GM12874 (cell line): ENCODE data around the gene TRAF3IP3.

Source experiments
- TF ChIP-seq, protein P1 (sequence below): IDR thresholded peaks from 2 replicates; pipeline ENCODE4 v1.5.1; 2011; ENCODE audit warnings: low read depth, mild to moderate bottlenecking, control low read depth, low read length, moderate library complexity; ENCODE audit not compliant: insufficient read depth

The TRAF3IP3 gene

DNA sequence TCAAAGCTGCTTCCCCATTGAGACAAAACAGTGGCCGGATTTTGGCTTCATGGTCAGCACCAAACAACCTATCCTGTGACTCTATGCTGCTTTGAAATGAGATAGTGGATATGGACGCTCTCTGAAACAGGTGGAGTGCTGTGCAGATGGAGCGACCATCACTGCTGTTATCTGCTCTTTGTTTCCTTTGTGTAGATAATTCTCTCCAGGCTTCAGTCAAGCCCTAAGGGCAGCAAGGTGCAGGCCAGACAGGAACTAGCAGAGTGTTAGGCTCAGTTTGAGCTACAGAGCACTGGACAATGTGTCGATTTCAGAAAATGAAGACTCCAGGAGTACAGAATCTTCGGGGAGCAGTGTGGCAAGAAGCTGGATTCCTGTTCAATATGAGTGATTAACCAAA, 54.9 kb downstream of the TRAF3IP3 start:
- TF ChIP-seq, protein P1, sequence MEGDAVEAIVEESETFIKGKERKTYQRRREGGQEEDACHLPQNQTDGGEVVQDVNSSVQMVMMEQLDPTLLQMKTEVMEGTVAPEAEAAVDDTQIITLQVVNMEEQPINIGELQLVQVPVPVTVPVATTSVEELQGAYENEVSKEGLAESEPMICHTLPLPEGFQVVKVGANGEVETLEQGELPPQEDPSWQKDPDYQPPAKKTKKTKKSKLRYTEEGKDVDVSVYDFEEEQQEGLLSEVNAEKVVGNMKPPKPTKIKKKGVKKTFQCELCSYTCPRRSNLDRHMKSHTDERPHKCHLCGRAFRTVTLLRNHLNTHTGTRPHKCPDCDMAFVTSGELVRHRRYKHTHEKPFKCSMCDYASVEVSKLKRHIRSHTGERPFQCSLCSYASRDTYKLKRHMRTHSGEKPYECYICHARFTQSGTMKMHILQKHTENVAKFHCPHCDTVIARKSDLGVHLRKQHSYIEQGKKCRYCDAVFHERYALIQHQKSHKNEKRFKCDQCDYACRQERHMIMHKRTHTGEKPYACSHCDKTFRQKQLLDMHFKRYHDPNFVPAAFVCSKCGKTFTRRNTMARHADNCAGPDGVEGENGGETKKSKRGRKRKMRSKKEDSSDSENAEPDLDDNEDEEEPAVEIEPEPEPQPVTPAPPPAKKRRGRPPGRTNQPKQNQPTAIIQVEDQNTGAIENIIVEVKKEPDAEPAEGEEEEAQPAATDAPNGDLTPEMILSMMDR: no peak

DNA sequence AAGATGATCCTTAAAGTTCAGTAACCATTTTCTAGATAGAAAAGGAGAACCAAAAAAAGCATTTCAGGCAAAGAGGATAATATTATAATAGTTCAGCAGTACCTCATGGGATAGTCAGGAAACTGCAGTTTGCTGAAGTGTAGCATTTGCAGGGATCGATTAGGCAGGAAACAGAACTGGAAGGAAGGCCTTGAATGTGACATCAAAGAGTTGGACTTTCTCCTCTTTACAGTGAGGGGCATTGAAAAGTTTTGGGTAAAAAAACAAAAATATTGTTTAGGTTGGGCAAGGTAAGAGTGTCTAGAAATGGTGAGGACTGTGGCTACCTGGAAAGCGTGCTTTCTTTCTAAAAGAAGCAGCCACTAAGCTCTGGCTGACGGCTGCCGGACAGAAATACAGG, 58.0 kb downstream of the TRAF3IP3 start:
- TF ChIP-seq, protein P1: no peak

DNA sequence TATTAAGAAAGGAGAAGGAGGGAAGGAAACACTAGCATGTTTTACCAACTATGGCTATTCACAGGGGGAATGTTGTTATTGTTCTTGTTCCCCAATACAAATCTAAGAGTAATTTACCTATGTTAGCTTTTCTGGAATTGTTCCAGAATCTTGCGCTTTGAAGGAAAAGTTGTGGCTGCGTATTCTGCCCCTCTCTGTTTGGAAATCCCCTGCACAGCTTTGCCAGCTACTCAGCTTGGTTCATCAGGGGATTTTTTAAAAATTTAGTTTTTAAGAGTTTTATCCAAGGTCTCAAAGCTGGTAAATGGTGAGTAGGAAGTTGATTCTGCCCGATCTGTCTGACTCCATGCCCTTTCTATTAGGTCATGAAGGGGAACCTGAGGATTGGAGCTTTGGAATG, 59.6 kb downstream of the TRAF3IP3 start:
- TF ChIP-seq, protein P1: no peak

DNA sequence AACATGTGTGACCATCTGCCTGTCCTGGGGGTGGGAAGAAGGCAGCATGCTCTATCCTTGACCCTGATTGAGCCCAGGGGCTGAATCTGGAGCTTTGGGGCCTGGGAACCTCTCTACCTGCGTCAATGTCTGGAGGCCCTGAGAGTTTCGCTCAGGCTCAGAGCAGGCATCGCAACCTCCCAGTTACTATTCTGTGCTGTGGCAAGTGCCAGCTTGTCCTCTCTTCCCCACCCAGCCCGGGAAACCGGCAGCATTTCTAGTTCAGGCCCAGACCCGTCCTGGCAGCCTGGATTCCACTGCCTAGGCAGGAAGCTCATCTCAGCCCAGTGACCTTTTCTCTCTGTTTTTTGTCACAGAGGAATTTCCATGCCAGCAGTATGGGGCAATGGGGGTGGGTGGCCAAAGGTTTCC, 60.1 kb downstream of the TRAF3IP3 start:
- TF ChIP-seq, protein P1: no peak

DNA sequence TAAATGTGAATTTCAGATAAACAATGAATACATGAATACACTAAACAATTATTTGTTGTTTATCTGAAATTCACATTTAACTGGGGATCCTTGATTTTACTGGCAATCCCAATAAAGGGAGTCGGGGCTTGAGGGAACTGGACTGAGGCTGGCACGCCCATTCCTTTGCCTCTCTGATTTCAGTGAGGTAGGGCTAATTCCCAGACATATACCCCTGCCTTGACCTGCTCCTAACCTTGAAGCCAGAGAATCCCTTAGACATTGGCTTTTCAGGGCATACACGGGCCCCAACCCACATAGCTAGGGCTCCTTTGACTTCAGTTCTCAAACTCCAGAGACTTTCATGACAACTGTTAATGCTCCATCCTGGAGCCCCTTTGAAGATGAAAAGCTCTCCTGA, 61.1 kb downstream of the TRAF3IP3 start:
- TF ChIP-seq, protein P1: no peak

DNA sequence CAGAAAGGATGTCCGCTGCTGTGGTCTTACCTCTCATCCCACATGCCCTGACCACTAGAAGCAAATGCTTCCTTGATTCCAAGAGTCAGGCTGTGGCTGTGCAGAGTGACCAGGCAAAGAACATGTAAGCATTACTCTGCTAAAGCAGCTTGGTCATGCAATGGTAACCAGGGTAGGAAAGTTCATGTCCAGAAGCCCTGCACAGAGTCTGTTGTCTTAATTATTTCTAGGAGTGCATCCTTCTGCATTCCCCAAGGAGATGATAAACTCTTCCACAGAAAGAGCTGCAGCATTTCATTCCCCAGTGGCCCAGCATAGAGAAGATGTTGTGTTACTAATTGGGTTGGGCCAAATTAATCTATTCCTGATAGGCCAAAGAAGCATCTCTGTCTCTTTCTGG, 61.8 kb downstream of the TRAF3IP3 start:
- TF ChIP-seq, protein P1: no peak

DNA sequence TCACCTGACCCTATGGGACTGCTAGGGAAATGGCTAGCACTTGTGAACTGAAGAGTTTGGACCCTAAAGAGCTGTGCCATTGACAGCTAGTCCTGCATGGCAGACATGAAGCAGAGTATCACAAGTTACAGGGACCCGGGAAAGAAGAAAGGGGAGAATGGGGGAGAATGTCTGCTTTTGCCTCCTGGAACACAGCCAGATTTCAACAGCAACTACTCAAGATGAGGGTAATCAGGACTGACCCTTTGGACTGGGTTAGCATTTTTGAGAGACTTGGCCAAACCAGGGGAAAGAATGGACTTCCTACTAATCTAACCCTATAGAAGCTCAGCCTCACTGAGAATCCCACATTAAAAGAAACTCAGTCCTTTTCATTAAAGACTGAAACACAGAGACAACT, 63.2 kb downstream of the TRAF3IP3 start:
- TF ChIP-seq, protein P1: no peak

DNA sequence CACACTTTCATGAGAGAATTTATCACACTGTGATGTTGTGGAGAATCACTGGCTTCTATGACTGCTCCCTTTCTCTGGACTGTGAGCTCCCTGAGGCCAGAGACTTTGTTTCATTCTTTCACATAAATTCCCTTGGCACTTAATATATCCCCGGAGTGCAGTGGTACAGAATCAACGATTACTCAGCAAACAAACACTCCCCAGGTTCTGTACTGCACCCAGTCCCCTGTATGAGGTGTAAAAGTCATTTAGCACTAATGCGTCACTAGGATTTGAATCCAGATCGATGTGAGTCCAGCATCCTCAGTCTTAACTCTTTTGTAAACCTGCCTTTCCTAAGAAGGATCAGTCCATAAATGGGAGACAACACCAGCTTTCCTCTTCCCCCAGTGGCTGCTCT, 65.1 kb downstream of the TRAF3IP3 start:
- TF ChIP-seq, protein P1: no peak
